Measurements from ENCODE around the gene SNCB. TPM values are rescaled to one million over a fixed set of nuclear protein-coding genes. Genes with fewer than 3 reads are reported as not detected.
A peak's percentile ranks its signal among the peaks of the same experiment; 100 is the strongest.

SNCB gene
- total and polyA plus RNA-seq, 2 of the 4 experiments (the other 2 are of a cell fraction), result 0.41 TPM; not detected in 1

GRCh38 chr5:176596689-176597416, 33.5 kb downstream of the SNCB start:
- peak; percentile 38; the same call in 1 of the 2 replicates for ATAC-seq (ENCODE audit: low read depth)
- H3K14ac ChIP-seq (replicated peaks; ENCODE audit: low read depth, low read length), result no peak overlapping the region
- intact Hi-C loops (cut with micrococcal nuclease), result no loop called here
- H2AK9ac ChIP-seq (replicated peaks; ENCODE audit: low read depth, low read length, poor library complexity), result no peak overlapping the region
- no peaks in the 10 kb centered on the region for H3K9me1 ChIP-seq (ENCODE audit: insufficient read depth, low read length)
- dilution Hi-C loops (cut with HindIII; ENCODE audit: low sequenced_read_pairs, unreplicated experiment), result no loop called here
- WGBS, 2 experiments (ENCODE audit: extremely low coverage in 2 of 2, insufficient read length in 1 of 2), result 41% methylated on average over 47 of the region's 98 CpGs; no CpG with 5 or more reads in 1 of the 2 experiments
- no peak overlapping the region for H3K4me3 ChIP-seq (ENCODE audit: insufficient read depth, low read depth, low read length)
- BruUV-seq (replicated peaks), result no TSS peak
- in situ Hi-C loops (cut with MboI; ENCODE audit: low sequenced_read_pairs), result no loop called here
- ChIA-PET POLR2A (ENCODE audit: unreplicated experiment) (no interaction called here), CTCF (no interaction called here)
- H4K5ac ChIP-seq (ENCODE audit: low read depth, low read length), result no peak overlapping the region
- H4K91ac ChIP-seq (ENCODE audit: insufficient read depth, low read depth, low read length), result no peak overlapping the region
- no peak overlapping the region for H4K8ac ChIP-seq (ENCODE audit: low read depth in 2 of 2, low read length in 2 of 2)
- H3K4ac ChIP-seq (ENCODE audit: low read depth, low read length), result no peak overlapping the region
- H2BK5ac ChIP-seq (ENCODE audit: low read depth, low read length, poor library complexity, severe bottlenecking), result no peak overlapping the region
- no peak overlapping the region for H3K23ac ChIP-seq (ENCODE audit: low read depth, low read length)
- H3K27me3 ChIP-seq (ENCODE audit: control insufficient read depth, insufficient read depth, low read length), result no peaks in the 10 kb centered on the region
- H2AK5ac ChIP-seq (ENCODE audit: low read depth, low read length), result no peak overlapping the region
- H3K9ac ChIP-seq (ENCODE audit: low read depth, low read length), result no peak overlapping the region
- no peak overlapping the region for H2BK15ac ChIP-seq (ENCODE audit: low read depth, low read length)
- TF ChIP-seq BHLHE40 (IDR thresholded peaks at IDR 0.05; ENCODE audit: low read depth, low read length) (no peak), USF2 (IDR thresholded peaks at IDR 0.05; ENCODE audit: low read depth, low read length) (no peak), MAFK (IDR thresholded peaks at IDR 0.05; ENCODE audit: low read depth, low read length) (no peak), RFX5 (IDR thresholded peaks at IDR 0.05; ENCODE audit: low read depth, low read length) (no peak), FOS (IDR thresholded peaks at IDR 0.05; ENCODE audit: low read depth, low read length) (no peak), NFE2L2 (IDR thresholded peaks at IDR 0.05; ENCODE audit: low read depth, low read length) (no peak), MXI1 (IDR thresholded peaks at IDR 0.05; ENCODE audit: borderline replicate concordance, low read depth, low read length) (no peak), CEBPB (IDR thresholded peaks at IDR 0.05; ENCODE audit: low read depth, low read length) (no peak), ELK1 (IDR thresholded peaks at IDR 0.05; ENCODE audit: borderline replicate concordance, low read depth, low read length) (no peak), RAD21 (IDR thresholded peaks at IDR 0.05; ENCODE audit: low read length) (no peak), RCOR1 (IDR thresholded peaks at IDR 0.05; ENCODE audit: insufficient replicate concordance, low read length) (no peak), SMC3 (IDR thresholded peaks at IDR 0.05; ENCODE audit: low read depth, low read length) (no peak), CTCF (conservative IDR thresholded peaks at IDR 0.05; ENCODE audit: low read depth, low read length) (no peak), POLR2A (IDR thresholded peaks at IDR 0.05; ENCODE audit: low read depth, low read length) (no peak), MAZ (IDR thresholded peaks at IDR 0.05; ENCODE audit: borderline replicate concordance, low read depth, low read length) (no peak), CHD1 (IDR thresholded peaks at IDR 0.05; ENCODE audit: low read depth, low read length) (no peak)
- no peaks in the 10 kb centered on the region for H3K4me1 ChIP-seq (ENCODE audit: control insufficient read depth, insufficient read depth, low read length)
- H3K18ac ChIP-seq (ENCODE audit: low read depth, low read length), result no peak overlapping the region
- H2BK20ac ChIP-seq (ENCODE audit: low read depth, low read length), result no peak overlapping the region
- no peak overlapping the region for H3K27ac ChIP-seq (ENCODE audit: insufficient read depth, low read length)
- no peaks in the 10 kb centered on the region for H3K9me3 ChIP-seq (ENCODE audit: control insufficient read depth, insufficient read depth, low read length)
- H3K36me3 ChIP-seq (ENCODE audit: control insufficient read depth, insufficient read depth, low read length), result no peaks in the 10 kb centered on the region; the same call in 1 of the 2 replicates
- H3K56ac ChIP-seq (ENCODE audit: extremely low read depth, insufficient read depth, low read length), result no peak overlapping the region
- DNase-seq, result no peak
- no peaks in the 10 kb centered on the region for H3K79me1 ChIP-seq (ENCODE audit: low read depth in 1 of 2, low read length in 2 of 2)
- H2BK120ac ChIP-seq (ENCODE audit: low read depth, low read length), result no peak overlapping the region
- no peak overlapping the region for H3K4me2 ChIP-seq (ENCODE audit: low read depth, low read length)
- no peaks in the 10 kb centered on the region for H4K20me1 ChIP-seq (ENCODE audit: insufficient read depth, low read length)
- no peak overlapping the region for H2AFZ ChIP-seq (replicated peaks; ENCODE audit: low read length, poor library complexity)

All from IMR-90 (cell line).